NCI-H1930 (cell line): ENCODE results near the gene FAM228B.
"Not testable (repeated sequence)": the region's sequence is repeated elsewhere in the genome, so short reads cannot be mapped to it uniquely, and the experiment has no call there.

Experiments used
- DNase-seq, 2 experiments: peaks; one replicate each; lab custom pipeline; 2025; lab: John Stamatoyannopoulos, UW

FAM228B gene

GRCh38 chr2:24123195-24123921 is at the start of gene FAM228B, which contains the start of gene PFN4:
Gene FAM228B (plus strand): TSS chr2:24123469. CDS start chr2:24124362, 893 bp downstream.
Gene PFN4 (minus strand): TSS chr2:24123334. CDS start chr2:24122535, 799 bp downstream.
- DNase-seq, result peak; percentile 71 to 77

GRCh38 chr2:24073816-24074215 is 49.5 kb upstream of the FAM228B start:
- no peak for DNase-seq

- no peak for DNase-seq
Measured at GRCh38 chr2:24075259-24075658, 48.0 kb upstream of the FAM228B start.

GRCh38 chr2:24075915-24076848 is 47.1 kb upstream of the FAM228B start, which contains the start of gene SF3B6:
Gene SF3B6 (minus strand): TSS chr2:24076326. CDS start chr2:24076229, 97 bp downstream.
- peak; percentile 98 to 99 for DNase-seq

- no peak for DNase-seq
Measured at GRCh38 chr2:24076849-24077534, 46.3 kb upstream of the FAM228B start.

GRCh38 chr2:24077535-24077877 is 45.8 kb upstream of the FAM228B start:
- no peak for DNase-seq

- DNase-seq, result no peak
Measured at GRCh38 chr2:24077879-24078278, 45.4 kb upstream of the FAM228B start.

GRCh38 chr2:24080701-24081100 is 42.6 kb upstream of the FAM228B start:
- no peak for DNase-seq

GRCh38 chr2:24082787-24083566 is 40.3 kb upstream of the FAM228B start:
- no peak for DNase-seq

GRCh38 chr2:24083567-24084385 is 39.5 kb upstream of the FAM228B start:
- DNase-seq, result peak; percentile 80 to 81

GRCh38 chr2:24084386-24085199 is 38.7 kb upstream of the FAM228B start, which contains the start of gene TP53I3:
Gene TP53I3 (minus strand): TSS chr2:24084834. CDS start chr2:24084326, 508 bp downstream.
- peak; percentile 88 for DNase-seq

- DNase-seq, result no peak
Measured at GRCh38 chr2:24085200-24085489, 38.1 kb upstream of the FAM228B start.

GRCh38 chr2:24086241-24086640 is 37.0 kb upstream of the FAM228B start:
- no peak for DNase-seq

- no peak for DNase-seq
Measured at GRCh38 chr2:24087032-24087431, 36.2 kb upstream of the FAM228B start.

GRCh38 chr2:24088821-24089359 is 34.4 kb upstream of the FAM228B start:
- DNase-seq, result no peak

- not testable (repeated sequence) for DNase-seq
Measured at GRCh38 chr2:24093270-24093669, 30.0 kb upstream of the FAM228B start.

- not testable (repeated sequence) for DNase-seq
Measured at GRCh38 chr2:24095171-24095677, 28.0 kb upstream of the FAM228B start.

GRCh38 chr2:24100732-24101131 is 22.5 kb upstream of the FAM228B start:
- DNase-seq, result not testable (repeated sequence)

- no peak for DNase-seq
Measured at GRCh38 chr2:24101992-24102391, 21.3 kb upstream of the FAM228B start.
